GM21737 (cell line): ENCODE results near the gene NES.

Experiments
- ATAC-seq: cut with Tn5 transposase; IDR thresholded peaks from one replicate; pipeline ENCODE4 v1.9.1; 2021; ENCODE audit warnings: mild to moderate bottlenecking, moderate library complexity; ENCODE audit not compliant: unreplicated experiment

Gene NES

GRCh38 chr1:156681196-156681960 lies 4.2 kb upstream of the NES start:
- no peak for ATAC-seq

DNA sequence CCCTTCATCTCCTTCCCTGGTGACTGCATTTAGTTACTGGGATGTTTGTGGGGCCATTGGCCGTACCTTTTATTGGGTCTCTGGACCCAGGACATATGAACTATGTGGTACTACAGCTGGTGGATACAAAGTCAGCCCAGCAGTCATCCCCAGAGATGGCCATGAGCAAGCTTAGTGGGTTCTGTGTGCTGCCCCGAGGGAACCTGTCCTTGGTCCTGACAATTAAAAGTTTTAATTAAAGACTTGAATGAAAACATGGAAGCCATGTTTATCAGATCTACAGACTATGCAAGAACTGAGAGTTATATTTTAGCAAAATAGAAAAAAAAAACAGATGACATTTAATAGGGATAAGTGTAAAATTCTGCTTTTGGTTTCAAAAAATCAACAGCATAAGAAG lies 2.8 kb upstream of the NES start:
- no peak for ATAC-seq

DNA sequence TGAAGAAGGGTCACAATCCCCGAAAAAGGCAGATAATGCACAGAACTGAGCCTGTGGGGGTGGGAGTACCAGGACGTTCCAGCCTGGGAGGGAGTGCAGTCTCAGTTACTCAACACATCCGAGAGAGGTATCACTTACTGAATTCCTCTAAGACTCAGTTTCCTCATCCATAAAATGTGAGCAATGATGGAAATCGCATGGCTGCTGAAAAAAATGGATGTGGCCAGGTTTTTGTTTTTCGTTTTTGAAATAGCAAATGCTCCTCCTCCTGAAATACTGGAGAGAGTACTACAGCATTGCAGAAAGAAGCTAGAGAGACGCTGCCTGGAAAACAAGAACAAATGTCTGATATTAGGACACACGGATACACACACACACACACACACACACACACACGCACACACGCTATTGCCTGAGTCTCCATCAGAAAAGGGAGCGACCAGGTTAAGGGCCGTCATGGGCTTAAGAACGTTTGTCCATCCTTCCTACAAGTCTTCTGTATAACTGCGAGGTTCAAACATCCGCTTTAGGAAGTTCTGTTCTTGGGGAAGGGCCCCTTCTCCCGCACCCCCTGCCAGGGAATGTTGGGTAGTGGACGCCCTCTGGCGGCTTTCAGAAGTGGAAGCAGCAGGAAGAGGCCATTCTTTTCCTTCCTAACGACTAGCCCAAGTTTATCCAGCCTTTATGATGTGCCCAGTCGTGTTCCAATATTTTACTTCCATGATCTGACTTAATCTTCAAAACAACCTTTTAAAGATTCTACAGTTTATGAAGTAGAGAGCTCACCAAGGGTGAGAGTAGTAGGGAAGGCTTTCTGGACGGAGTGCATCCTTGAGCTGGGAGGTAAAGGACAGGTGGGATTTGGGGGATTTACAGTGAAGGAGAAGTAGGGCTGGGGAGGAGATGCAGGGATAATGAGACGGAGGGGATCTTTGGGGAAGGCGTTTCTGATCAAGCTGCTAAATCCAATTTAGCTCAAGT lies 699 bp upstream of the NES start:
- ATAC-seq = no peak

DNA sequence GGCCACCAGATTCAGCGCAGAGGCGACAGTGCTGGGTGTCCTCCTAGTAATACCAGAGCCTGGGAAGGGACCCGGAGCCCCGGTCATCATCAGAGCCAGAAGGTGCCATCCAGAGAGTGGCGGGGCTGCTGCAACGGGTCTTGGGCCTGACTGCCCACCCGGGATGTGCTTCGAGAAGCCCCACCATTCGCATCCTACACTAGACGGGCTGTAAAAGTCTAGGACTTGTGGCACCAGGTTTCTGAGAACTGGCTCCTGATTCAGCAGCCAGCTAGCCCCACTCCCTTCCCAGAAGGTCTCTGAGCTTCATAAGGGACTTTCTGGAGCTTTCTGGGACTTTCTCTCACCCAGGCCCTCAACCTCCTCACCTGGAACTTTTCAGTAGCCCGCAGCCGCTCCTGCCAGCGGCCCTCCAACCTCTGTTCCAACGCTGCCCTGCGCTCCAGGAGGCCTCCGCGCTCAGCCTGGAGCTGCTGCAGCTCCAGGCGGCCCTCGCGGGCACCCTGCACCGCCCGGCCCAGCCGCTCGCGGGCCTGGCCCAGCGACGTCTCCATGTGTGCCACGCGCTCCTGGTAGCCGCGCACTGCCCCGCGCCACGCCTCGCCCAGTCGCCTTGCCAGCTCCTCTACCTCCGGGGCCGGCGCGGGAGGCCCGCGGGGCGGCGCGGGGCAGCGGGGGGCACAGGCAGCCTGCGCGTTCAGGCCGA lies 940 bp downstream of the NES start:
- no peak for ATAC-seq

GRCh38 chr1:156675210-156676113 lies 1.7 kb downstream of the NES start:
- ATAC-seq = no peak

DNA sequence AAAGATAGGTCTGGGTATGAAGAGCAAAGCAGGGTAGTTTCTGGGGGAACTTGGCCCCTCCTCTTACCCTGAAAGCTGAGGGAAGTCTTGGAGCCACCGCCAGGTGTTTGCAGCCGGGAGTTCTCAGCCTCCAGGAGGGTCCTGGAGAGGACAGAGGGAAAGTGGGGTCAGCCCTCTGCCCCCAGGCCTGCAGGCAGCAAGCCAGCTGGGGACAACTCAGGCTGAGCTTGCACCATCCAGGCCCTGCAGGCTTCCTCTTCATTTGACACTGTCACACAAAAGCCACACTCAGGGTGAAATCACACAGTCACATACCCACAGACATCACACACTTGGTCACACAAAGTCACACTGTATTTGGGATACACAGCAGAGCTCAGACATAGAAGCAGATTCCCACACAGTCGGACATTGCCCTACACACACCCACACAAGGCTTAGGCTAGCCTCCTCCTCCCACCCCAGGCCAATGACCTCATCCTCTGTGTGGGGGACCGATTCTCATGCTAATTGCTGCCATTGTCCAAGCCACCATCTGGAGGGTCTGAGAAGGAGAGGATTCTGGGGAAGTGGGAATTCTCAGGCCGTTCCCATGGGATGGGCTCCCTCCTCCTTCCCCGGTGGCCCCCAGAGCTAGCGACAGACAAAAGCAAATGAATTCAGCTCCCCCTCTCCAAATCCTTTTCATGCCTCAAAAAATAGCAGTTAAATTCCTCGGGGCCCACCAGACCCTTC lies 3.7 kb downstream of the NES start:
- no peak for ATAC-seq

DNA sequence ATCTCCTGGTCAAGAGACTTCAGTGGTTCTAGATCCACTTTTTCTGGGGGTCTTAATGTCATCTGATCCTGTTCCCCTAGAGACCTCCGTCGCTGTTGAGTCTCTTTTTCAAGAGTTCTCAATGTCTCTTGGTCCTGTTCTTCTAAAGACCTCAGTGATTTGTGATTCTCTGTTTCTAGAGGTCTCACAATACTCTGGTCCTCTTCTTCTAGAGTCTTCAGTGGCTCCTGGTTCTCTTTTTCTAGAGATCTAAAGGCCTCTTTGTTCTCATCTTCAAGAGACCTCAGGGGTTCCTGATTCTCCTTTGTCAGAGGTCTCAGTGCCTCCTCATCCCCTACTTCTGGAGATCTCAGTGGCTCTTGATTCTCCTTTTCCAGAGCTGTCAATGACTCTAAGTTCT lies 5.4 kb downstream of the NES start:
- no peak for ATAC-seq

- ATAC-seq = no peak
Observed at GRCh38 chr1:156670791-156671190, 6.4 kb downstream of the NES start.

GRCh38 chr1:156670359-156670758 lies 6.8 kb downstream of the NES start:
- ATAC-seq = no peak

DNA sequence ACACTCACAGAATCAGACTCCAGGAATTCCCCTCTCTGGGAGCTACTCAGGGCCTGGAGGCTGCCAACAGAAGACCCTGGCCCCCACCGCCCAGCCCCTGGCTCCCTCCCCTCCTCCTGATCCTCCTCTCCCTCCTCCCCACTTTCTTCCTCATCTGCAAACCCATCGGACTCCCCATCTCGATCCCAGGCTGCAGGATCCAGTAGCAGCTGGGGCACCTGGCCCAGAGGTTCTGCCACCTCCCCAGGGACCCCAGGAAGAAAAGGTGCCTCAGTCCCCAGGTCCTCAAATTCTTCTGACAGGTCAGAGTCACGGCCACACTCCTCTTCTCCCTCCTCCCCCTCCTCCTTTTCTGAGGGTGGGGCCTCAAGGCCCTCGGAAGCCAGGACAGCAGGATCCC lies 7.4 kb downstream of the NES start:
- no peak for ATAC-seq

DNA sequence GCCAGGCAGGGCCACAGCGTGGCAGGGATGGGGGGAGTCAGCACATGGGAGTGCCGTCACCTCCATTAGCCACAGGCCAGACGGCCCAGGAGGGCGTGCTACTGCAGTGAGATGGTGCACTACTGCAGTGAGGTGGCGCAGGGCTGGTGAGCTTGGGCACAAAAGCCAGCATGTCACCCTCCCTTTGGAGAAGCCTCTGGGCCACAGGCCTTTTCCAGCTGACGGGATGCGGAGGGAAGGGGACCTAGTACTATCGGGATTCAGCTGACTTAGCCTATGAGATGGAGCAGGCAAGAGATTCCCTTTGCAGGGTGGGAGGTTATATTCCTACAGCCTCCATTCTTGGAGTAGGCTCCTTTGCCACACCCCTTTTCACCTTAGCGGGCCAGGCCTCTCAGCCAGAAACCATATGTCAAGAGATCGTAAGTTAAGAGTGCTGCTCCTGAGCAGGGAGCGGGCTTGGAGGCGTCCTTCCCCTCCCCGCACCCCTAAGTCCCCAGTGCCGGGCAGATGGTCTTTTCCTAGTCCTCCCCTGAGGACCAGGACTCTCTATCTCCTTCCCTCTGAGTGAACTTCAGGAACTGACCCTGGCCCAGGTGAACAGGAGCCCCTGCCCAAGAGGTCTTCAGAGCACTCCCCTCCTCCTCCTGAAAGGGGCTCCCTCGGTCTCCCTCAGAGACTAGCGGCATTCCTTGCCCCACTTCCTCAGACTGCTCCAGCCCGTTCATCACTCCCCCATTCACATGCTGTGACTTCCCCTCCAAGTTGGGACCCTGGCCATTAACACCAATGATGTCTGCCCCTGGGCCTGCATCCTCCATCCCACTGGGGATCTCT lies 8.2 kb downstream of the NES start:
- no peak for ATAC-seq

DNA sequence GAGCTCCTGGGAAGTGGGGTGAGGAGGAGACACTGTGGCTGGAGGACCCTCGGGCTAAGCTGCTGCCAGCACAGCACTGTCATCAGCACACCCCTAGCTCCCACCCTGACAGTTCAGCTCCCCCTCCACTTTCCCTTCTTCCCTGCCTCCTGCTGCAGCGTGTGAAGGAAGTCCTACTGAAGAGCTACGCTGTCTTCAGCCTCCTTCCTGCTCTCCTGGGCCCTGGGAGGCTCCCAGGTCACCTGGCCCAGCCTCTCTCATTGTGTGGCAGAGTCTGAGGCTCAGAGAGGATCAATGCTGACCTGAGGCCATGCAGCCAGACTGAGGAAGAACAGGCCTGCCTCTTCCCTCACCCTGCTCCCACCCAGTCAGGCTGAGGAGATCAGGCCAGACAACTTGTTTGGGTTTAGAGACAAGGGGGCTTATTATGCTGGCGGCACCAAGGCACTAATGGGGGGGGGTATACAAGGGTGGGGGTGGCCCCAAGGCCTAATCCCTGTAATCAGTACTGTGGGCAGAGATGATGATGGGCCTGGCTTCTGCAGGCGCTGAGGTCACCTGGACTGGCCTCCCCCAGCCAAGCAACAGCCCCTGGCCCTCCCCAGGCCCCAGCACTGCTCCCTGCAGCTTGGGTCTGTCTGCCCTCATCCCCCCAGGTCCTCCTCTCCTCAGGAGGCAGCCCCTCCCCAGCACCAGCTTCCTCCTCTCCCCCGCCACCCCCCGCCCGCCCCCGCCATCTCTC lies 9.1 kb downstream of the NES start:
- ATAC-seq = no peak

DNA sequence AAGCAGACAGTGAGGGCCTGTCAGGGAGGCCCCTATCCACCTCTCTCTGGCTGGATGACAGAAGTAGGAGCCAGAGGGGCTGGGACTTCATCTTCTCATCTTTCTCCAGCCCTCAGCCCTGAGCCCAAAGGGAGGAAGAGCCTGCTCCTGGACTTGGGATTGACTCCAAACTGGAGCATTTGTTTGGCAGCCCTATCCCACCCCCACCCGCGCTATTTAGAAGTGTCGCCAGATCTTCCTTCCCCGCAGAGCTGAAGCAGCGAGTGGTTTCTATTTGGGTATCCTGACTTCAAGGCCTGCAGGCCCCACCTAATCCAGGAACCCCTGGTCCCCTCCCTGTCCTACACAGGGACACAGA lies 9.6 kb downstream of the NES start:
- ATAC-seq = no peak

GRCh38 chr1:156666862-156667609 lies 10.2 kb downstream of the NES start:
- ATAC-seq = no peak

- no peak for ATAC-seq
Observed at GRCh38 chr1:156665539-156665938, 11.7 kb downstream of the NES start.

DNA sequence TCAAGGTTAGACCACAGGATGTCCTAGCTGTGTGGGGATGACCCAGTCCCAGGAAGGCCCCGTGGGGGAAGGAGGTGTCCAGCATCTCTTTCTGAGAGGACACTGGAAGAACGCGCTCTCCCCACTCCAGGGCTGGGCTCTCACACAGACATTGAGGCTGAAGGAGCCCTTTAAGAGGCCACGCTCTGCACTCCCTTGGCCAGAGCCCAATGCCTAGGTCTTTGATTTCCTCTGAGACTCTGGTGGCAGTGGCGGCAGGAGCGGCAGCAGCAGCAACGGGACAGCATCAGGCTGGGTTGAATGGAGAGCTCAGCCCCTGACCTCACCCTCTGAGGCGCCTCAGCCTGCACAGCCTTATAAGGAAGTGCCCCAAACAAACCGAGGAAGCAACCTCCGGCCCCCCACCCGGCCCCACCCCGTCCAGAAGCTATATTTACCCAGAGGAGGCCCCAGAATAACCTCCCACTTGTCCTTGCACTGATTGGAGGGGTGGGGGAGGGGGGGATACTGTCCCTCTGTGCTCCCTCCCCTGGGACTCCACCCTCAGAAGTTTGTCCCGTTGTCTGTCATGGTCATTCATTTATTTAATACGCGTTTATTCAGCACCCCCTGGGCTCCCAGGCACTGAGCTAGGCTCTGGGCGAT lies 12.3 kb downstream of the NES start:
- no peak for ATAC-seq
